ENCODE measurements around the gene NDUFB3.

- TF ChIP-seq POLR2A (IDR thresholded peaks at IDR 0.05) (no peak), CTCF (IDR thresholded peaks at IDR 0.05) (no peak), POLR2AphosphoS5 (IDR thresholded peaks at IDR 0.05) (no peak)
Observed at GRCh38 chr2:201108341-201108740, 36.5 kb downstream of the NDUFB3 start.

Data from gastroesophageal sphincter (tissue), 3 donors.